ENCODE measurements around the gene ASCC1. TPM values are rescaled to one million over a fixed set of nuclear protein-coding genes. Genes with fewer than 3 reads are reported as not detected.

Gene ASCC1
- total RNA-seq, 6 experiments from 2014 or later: 21.0 to 29.6 (median 25.3) TPM

- H3K4me3 Mint-ChIP-seq: no peak overlapping the region
- no peak for TF ChIP-seq CTCF (IDR thresholded peaks at IDR 0.05)
- no peaks in the 10 kb centered on the region; the same call in 1 of the 2 replicates for H3K27me3 Mint-ChIP-seq (ENCODE audit: insufficient read depth)
- no peak overlapping the region for H3K27ac Mint-ChIP-seq
- H3K4me1 Mint-ChIP-seq (ENCODE audit: low read depth): no peaks in the 10 kb centered on the region
- no peaks in the 10 kb centered on the region for H3K36me3 Mint-ChIP-seq (ENCODE audit: low read depth)
- no peaks in the 10 kb centered on the region for H3K9me3 Mint-ChIP-seq
- no peak for DNase-seq
These were observed 69.3 kb downstream of the ASCC1 start for GRCh38 chr10:72146559-72147323.

GRCh38 chr10:72146071-72146470, 70.0 kb downstream of the ASCC1 start:
- Mint-ChIP-seq H3K27me3 (ENCODE audit: insufficient read depth) (no peaks in the 10 kb centered on the region; the same call in 1 of the 2 replicates), H3K36me3 (ENCODE audit: low read depth) (no peaks in the 10 kb centered on the region), H3K27ac (no peak overlapping the region)

GRCh38 chr10:72145657-72146056, 70.4 kb downstream of the ASCC1 start:
- TF ChIP-seq CTCF (IDR thresholded peaks at IDR 0.05): no peak
- H3K36me3 Mint-ChIP-seq (ENCODE audit: low read depth): no peaks in the 10 kb centered on the region
- no peak for DNase-seq
- H3K4me1 Mint-ChIP-seq (ENCODE audit: low read depth): no peaks in the 10 kb centered on the region
- no peak overlapping the region for H3K4me3 Mint-ChIP-seq
- no peaks in the 10 kb centered on the region for H3K9me3 Mint-ChIP-seq
- H3K27me3 Mint-ChIP-seq (ENCODE audit: insufficient read depth): no peaks in the 10 kb centered on the region; the same call in 1 of the 2 replicates
- H3K27ac Mint-ChIP-seq: no peak overlapping the region

More at GRCh38 chr10:72146071-72146470, 70.0 kb downstream of the ASCC1 start:
- DNase-seq: no peak
- H3K4me3 Mint-ChIP-seq: no peak overlapping the region
- no peak for TF ChIP-seq CTCF (IDR thresholded peaks at IDR 0.05)
- no peaks in the 10 kb centered on the region for H3K4me1 Mint-ChIP-seq (ENCODE audit: low read depth)
- no peaks in the 10 kb centered on the region for H3K9me3 Mint-ChIP-seq

- Mint-ChIP-seq H3K27me3 (ENCODE audit: insufficient read depth) (no peaks in the 10 kb centered on the region; the same call in 1 of the 2 replicates), H3K9me3 (no peaks in the 10 kb centered on the region), H3K4me1 (ENCODE audit: low read depth) (peaks cover 7% of the 10 kb centered on the region), H3K27ac (no peak overlapping the region), H3K4me3 (no peak overlapping the region), H3K36me3 (ENCODE audit: low read depth) (peaks cover 5% of the 10 kb centered on the region)
- no peak for TF ChIP-seq CTCF (IDR thresholded peaks at IDR 0.05)
- no peak for DNase-seq
These were observed 75.2 kb downstream of the ASCC1 start for GRCh38 chr10:72140850-72141249.

- Mint-ChIP-seq H3K27ac (no peak overlapping the region), H3K36me3 (ENCODE audit: low read depth) (peaks cover 11% of the 10 kb centered on the region), H3K9me3 (no peaks in the 10 kb centered on the region), H3K4me3 (no peak overlapping the region), H3K4me1 (ENCODE audit: low read depth) (peaks cover 7% of the 10 kb centered on the region), H3K27me3 (ENCODE audit: insufficient read depth) (no peaks in the 10 kb centered on the region; the same call in 1 of the 2 replicates)
- DNase-seq: no peak
- TF ChIP-seq CTCF (IDR thresholded peaks at IDR 0.05): no peak
These were observed 75.9 kb downstream of the ASCC1 start for GRCh38 chr10:72140174-72140573.
